GM18867 (cell line): Measurements from ENCODE around the gene MRPL9.

Experiments used
- ATAC-seq: cut with Tn5 transposase; IDR thresholded peaks from one replicate; pipeline ENCODE4 v1.9.1; 2021; ENCODE audit warnings: mild to moderate bottlenecking, moderate library complexity; ENCODE audit not compliant: unreplicated experiment

The MRPL9 gene

GRCh38 chr1:151713874-151714273, 49.4 kb downstream of the MRPL9 start:
- no peak for ATAC-seq

- no peak for ATAC-seq
These were observed 50.3 kb downstream of the MRPL9 start for GRCh38 chr1:151713044-151713443.

GRCh38 chr1:151711951-151712350, 51.3 kb downstream of the MRPL9 start:
- ATAC-seq, result no peak

- no peak for ATAC-seq
These were observed 52.1 kb downstream of the MRPL9 start for GRCh38 chr1:151711044-151711800.

GRCh38 chr1:151710187-151710840, 53.0 kb downstream of the MRPL9 start:
- no peak for ATAC-seq
